AG08395 (cell line): ENCODE data around the gene KDSR.

Source experiments
- DNase-seq: peaks from one replicate; pipeline ENCODE4 v3.0.0; 2012; ENCODE audit warnings: mixed read lengths, low spot score

The KDSR gene, protein sequence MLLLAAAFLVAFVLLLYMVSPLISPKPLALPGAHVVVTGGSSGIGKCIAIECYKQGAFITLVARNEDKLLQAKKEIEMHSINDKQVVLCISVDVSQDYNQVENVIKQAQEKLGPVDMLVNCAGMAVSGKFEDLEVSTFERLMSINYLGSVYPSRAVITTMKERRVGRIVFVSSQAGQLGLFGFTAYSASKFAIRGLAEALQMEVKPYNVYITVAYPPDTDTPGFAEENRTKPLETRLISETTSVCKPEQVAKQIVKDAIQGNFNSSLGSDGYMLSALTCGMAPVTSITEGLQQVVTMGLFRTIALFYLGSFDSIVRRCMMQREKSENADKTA

DNA sequence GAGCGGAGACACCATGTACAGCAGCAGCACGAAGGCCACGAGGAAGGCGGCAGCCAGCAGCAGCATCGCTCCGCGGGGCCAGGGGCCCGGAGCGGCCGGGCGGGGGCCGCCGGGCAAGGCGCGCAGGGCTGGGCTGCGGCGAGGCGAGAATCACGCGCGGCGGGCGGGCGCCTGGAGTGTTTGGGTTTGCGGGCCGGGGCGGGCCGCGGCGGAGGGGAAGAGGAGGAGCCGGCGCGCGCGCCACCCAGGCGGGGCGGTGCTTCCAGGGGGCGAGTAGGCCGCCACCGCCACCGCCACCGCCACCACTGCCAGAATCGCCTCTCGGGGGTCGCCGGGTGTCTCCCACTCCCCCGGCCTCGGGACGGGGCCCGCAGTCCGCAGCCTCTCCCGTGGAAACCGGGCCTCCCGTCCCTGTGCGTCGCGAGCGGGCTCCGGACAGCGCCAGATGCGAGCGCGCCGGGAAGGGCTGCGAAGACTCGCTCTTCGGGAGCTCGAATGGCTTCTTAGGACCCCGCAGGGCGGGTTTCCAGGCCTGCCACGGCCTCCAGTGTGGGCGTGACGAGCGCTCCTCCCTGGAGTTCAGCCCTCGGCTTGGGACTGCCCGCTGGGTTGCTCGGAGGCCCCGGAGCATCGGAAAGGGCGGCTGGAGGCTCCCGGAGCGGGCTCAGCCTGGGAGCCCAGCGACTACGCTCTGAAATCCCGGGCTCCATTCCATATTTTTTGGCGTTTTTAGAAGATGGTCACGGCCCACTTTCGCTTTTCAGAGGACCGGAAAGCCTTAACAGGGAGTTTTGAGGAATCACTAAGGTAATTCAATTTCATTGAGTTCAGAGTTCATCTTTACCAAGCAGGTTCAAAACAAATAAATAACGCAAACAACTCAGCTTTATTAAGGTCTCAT lies at the start of gene KDSR:
KDSR (minus strand) TSS at position 154 of the 901 bp plus-strand sequence; CDS start at position 66, 88 bp downstream.
- peak; percentile 99 for DNase-seq

DNA sequence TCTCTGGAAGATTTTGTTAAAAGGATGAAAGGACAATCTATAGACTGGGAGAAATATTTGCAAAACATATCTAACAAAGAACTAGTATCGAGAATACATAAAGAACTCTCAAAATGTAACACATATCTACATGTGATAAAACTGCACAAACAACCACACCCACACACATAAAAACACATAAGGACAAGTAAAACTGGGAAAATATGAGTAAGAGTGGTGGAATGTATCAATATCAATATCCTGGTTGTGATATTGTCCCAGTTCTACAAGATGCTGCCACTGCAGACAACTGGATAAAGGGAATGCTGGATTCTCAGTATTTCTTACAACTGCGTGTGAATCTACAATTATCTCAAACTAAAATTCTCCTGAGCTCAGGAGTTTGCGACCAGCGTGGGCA lies 45.9 kb upstream of the KDSR start:
- DNase-seq: no peak

- DNase-seq: peak; percentile 69
Observed at GRCh38 chr18:63410792-63411191, 43.8 kb upstream of the KDSR start.

GRCh38 chr18:63409301-63409700 lies 42.3 kb upstream of the KDSR start:
- no peak for DNase-seq

DNA sequence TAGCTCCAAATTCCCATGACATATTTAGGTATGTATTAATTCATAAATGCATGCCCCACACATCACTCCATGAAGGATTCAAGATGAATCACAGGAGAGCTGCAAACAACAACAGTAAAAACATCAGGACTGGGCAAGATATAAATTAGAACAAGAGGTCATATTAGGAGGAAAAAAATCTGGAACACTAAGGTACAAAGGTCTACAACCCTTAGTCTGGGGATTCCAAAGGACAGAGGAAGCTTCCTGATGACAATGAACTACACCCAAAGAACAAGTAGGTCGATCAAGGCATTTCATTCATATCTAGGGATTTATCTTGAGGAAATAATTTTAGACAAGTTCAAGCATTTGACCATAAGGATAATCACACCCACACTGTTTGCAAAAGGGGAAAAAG lies 40.7 kb upstream of the KDSR start:
- DNase-seq: no peak

- no peak for DNase-seq
Observed at GRCh38 chr18:63405986-63406385, 39.0 kb upstream of the KDSR start.

- no peak for DNase-seq
Observed at GRCh38 chr18:63402246-63403162, 35.5 kb upstream of the KDSR start.

- DNase-seq: no peak
Observed at GRCh38 chr18:63399300-63399699, 32.3 kb upstream of the KDSR start.

DNA sequence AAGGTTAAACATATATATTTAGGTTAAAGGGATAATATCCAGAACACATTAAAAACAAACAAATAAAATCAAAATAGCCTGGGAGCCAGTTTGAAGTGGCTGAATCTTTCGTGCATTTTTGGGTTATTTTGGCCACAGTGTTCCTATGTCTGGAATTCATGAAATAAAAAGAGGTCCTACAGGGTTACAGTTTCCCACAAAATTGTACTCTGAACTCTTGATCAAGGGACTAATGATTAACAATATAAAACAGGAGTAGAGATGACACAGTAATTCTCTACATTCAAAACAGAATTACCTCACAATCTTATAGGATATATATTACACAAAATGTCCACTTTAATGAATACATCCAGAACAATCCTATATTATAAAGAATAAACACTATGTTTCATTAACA lies 30.3 kb upstream of the KDSR start:
- DNase-seq: no peak

DNA sequence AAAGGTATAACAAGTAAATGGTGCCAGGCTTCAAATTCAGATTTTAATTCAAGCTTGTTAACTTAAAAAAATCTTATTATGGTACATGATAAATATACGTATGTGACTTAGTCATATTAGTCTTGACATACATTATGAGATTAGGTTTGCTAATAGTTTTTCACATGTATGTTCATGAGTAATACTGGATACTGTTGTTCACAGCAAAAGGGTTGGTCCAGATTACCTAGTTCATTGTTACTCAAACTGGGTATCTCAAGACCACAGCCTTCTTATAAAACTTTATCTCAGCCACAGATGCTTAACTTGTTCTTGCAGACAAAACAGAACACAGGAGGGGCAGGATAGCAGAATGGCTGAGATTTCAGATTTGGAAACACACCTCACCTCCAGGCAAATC lies 28.5 kb upstream of the KDSR start:
- no peak for DNase-seq

- no peak for DNase-seq
Observed at GRCh38 chr18:63394954-63395353, 27.9 kb upstream of the KDSR start.

GRCh38 chr18:63387861-63388260 lies 20.9 kb upstream of the KDSR start:
- DNase-seq: no peak

DNA sequence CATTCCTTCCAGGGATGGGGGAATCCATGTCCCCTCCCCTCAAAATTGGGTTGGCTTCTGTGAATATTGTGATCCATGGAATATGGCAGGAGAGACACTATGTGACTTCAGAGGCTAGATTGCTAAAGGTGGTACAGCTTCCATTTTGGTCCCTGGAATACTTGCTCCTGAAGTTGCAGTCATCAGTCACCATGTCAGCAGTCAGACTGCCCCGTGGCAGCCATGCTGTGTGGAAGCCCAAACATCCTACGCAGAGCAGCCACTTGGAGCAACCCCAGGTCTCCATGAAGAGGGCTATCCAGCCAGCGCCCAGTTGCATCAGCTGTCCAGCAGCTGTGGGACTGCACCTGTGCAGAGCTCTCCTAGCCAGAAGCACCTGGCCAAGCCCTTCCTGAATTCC lies 15.8 kb upstream of the KDSR start:
- DNase-seq: no peak

GRCh38 chr18:63379639-63379962 lies 12.6 kb upstream of the KDSR start:
- no peak for DNase-seq

- DNase-seq: no peak
Observed at GRCh38 chr18:63378919-63379638, 12.1 kb upstream of the KDSR start.

DNA sequence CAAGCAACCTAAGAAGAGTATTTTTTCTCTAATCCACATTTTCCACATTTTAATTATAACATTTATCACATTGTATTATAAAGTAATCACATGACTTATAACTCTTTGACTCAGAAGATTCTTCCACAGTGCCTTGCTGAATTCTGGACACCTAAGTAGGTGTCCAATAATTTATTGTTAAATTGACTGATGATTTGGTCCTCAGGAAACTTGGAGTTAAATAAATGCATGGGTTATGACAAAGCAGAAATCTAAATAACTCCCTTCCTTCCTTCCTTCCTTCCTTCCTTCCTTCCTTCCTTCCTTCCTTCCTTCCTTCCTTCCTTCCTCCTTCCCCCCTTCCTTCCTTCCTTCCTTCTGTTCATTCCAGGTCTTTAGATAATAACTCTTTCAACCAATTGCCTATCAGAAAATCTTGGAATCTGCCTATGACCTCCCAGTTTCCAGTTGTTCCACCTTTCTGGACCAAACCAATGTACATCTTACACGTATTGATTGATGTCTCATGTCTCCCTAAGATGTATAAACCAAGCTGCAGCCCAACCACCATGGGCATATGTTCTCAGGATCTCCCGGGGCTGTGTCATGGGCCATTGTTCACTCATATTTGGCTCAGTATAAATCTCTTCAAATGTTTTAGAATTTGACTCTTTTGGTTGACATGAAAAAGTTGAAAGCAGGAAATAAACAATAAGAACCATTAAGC lies 10.4 kb upstream of the KDSR start:
- no peak for DNase-seq

DNA sequence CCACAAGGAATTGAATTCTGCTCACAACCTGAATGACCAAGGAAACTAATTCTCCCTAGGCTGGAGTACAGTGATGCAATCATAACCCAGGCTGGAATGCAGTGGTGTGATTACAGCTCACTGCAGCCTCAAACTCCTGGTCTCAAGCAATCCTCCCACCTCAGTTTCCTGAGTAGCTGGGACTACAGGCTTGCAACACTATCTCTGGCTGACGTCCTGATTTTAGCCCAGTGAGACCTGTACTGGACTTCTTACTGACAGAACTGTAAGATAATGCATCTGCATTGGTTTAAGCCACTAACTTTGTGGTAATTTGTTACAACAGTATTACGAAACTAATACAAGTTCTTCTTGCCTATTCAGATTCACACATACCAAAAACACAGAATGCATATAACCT lies 9.5 kb upstream of the KDSR start:
- DNase-seq: no peak

DNA sequence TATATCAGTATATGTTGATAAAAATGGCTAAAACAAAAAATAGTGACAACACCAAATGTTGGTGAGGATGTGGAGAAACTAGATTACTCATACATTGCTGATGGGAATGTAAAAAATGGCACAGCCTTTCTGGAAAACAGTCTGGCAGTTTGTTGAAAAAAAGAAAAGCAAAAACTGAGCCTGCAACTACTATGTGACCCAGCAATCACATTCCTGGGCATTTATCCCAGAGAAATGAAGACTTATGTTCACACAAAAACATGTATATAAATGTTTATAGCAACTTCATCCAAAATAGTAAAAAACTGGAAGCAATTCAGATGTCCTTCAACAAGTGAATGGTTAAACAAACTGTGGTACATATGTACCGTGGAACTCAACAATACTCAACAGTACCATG lies 7.5 kb upstream of the KDSR start:
- DNase-seq: no peak

DNA sequence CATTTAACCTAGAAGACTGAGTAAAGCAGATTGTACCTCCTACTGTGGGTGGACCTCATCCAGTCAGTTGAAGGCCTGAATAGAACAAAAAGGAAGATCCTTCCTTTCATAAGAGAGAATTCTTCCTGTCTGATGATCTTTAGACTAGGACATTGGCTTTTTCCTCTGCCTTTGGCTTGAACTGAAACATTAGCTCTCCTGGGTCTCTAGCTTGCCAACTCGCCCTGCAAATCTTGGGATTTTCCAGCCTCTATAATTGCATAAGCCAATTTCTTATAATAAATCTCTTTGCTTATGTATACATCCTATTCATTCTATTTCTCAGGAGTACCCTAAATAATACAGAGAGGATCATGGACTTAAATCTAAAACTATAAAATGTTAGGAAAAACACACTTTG lies 6.2 kb upstream of the KDSR start:
- no peak for DNase-seq

DNA sequence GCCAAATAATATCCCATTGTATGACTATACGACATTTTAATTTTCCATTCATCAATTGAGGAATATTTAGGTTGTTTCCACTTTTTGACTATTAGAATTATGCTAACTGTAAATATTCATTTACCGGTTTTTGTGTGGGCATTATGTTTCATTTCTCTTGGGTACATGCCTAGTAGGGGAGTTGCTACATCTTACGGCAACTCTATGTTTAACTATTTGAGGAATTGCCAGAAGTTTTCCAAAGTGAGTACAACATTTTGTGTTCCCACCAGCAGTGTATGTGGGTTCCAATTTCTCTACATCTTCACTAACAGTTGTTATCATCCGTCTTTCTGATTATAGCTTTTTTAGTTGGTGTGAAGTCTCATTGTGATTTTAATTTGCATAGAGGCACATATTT lies 1.6 kb upstream of the KDSR start:
- DNase-seq: no peak
